GM21515 (cell line): ENCODE data around the gene FDX2.

Source experiments
- ATAC-seq: cut with Tn5 transposase; IDR thresholded peaks from one replicate; pipeline ENCODE4 v1.9.1; 2021; ENCODE audit not compliant: unreplicated experiment

FDX2 gene

DNA sequence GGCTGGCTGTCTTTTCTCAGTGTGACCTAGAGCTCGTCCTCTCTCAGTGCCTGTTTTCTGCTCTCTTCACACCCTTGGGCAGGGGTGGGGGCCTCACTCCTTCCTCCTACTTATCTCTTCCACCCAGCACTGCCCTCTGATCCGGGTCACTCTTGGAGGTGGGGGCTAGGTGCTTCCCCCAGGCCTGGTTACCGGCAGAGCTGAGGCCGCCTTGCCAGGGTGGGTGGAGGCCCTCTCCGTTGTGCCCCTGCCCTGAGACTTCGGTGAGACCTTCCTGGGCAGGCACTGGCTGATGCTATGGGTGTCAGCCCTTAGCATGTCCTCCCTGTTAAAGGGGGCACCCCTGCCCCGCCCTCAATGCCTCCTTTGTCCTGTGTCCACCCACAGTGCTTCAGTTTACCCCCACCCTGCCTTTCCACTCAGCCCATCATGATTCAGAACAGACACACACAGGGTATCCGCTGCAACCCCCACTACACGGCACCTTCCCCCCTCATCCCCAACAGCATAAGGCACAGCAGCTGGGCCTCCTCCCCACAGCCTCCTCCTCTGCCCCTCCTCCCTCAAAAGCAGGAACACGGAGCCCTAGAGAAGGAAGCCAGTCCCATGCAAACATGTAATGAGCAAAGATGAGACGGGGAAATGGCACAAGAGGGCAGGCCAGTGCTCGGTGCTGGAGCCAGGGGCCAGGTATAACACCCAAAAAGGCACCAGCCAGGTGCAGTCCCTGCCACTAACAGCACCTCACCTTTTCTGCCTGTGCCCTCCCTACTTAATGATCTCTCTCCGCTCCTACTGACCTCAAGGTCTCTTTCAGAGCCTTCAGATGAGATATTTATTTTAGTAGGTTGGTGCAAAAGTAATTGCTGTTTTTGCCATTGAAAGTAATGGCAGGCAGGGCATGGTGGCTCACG is 16.0 kb downstream of the FDX2 start:
- ATAC-seq: no peak

DNA sequence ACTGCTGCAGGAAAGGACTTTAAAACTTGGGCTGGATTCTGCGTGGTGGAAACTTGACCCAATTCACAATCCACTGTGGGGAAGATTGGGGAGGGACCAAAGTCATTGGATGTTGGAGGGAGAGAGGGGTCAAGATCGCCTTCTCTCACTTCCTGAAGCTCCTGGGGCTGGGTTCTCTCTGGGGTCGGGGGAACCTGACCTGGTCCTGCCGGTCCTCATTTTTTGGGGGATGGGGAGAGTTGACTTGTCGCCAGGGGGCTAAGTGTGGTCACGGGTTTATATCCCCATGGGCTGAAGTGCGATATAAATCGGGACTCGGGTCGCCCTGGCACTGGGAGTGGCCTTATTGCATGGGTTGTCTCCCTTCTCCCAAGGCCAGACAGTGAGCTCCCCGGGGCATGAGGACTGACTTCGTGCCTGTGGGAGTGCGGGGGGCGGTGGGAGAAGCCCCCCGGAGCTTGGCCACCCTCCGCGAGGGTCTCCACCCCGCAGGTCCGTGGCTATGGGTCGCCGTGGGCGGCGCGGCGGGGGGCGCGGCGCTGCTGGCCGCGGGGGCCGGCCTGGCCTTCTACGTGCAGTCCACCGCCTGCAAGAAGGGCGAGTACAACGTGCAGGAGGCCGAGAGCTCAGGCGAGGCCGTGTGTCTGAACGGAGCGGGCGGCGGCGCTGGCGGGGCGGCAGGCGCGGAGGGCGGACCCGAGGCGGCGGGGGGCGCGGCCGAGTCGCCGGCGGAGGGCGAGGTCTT is 19.8 kb downstream of the FDX2 start:
- no peak for ATAC-seq

DNA sequence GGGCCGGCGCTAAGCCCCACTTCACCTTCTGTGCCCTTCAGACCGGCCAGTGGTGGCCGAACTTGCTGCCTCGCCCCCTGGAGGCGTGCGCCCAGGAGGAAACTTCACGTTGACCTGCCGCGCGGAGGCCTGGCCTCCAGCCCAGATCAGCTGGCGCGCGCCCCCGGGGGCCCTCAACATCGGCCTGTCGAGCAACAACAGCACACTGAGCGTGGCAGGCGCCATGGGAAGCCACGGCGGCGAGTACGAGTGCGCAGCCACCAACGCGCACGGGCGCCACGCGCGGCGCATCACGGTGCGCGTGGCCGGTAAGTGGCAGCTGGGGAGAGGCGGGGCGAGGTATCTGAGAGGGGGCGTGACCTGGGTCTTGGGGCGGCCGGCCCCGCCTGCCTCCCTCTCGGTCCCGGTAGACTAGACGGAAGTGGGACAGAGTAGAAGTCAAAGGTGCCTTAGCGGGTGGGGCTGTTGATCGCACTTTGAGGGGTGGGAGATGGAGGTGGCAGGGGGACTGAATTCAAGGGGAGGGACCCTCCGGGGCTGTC is 20.4 kb downstream of the FDX2 start:
- no peak for ATAC-seq

DNA sequence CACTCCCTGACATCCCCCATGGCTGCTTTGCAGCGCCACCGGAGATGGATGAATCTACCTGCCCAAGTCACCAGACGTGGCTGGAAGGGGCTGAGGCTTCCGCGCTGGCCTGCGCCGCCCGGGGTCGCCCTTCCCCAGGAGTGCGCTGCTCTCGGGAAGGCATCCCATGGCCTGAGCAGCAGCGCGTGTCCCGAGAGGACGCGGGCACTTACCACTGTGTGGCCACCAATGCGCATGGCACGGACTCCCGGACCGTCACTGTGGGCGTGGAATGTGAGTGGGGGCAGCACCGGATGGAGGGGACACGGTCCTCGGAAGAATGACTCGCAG is 21.5 kb downstream of the FDX2 start:
- ATAC-seq: no peak

DNA sequence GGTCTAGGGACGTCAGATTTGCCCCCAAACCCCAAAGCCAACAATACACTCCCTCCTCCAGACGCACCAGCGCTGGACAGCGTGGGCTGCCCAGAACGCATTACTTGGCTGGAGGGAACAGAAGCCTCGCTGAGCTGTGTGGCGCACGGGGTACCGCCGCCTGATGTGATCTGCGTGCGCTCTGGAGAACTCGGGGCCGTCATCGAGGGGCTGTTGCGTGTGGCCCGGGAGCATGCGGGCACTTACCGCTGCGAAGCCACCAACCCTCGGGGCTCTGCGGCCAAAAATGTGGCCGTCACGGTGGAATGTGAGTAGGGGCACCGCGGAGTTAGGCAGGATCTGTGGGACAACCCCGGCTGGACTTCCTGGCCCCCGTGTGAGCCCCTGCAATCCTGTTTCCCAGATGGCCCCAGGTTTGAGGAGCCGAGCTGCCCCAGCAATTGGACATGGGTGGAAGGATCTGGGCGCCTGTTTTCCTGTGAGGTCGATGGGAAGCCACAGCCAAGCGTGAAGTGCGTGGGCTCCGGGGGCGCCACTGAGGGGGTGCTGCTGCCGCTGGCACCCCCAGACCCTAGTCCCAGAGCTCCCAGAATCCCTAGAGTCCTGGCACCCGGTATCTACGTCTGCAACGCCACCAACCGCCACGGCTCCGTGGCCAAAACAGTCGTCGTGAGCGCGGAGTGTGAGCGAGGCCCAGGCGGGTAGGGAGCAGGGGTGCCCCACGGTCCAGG is 22.0 kb downstream of the FDX2 start:
- no peak for ATAC-seq

DNA sequence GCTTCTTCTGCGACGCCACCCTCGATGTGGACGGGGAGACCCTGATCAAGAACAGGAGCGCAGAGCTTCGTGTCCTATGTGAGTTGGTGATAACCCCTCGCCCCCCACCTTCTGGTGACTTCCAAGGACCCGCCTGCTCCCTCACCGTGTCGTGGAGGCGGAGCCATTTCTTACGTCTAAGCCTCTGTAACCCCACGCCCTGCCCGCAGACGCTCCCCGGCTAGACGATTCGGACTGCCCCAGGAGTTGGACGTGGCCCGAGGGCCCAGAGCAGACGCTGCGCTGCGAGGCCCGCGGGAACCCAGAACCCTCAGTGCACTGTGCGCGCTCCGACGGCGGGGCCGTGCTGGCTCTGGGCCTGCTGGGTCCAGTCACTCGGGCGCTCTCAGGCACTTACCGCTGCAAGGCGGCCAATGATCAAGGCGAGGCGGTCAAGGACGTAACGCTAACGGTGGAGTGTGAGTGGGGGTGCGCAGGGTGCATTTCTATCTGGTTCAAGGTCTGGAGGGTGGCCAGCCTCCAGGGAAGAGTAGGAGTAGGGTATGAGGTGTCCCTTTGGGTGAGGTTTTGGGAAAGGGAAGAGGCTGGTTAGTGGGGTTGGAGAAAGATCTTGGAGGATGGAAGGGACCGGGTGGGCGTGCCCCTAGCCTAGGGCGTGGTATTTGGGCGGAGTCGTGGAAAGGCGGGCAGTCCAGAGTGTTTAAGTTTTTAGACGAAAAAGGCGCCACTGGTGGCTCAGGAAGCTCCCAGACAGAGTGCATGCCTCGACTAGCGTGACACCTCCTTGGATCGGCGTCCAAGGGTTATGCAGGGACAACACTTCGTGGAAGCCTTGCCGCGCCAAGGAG is 22.8 kb downstream of the FDX2 start:
- ATAC-seq: no peak

DNA sequence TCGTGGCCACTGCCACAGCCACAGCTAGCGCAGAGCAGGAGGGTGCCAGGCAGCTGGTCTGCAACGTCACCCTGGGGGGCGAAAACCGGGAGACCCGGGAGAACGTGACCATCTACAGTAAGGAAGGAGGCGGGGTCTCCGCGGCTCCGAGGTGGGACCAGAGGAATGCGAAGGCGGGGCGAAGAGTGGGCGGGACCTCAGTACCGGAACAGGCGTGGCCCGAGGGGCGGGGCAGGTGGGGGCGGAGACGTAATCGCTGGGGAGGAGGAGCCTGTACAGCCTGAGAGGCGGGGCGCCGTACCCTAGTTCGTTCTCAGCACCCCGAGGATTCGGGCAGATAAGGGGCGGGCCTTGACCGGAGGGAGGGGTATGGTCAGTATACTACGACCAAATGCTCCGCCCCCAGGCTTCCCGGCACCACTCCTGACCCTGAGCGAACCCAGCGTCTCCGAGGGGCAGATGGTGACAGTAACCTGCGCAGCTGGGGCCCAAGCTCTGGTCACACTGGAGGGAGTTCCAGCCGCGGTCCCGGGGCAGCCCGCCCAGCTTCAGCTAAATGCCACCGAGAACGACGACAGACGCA is 23.5 kb downstream of the FDX2 start:
- peak; percentile 36 for ATAC-seq

DNA sequence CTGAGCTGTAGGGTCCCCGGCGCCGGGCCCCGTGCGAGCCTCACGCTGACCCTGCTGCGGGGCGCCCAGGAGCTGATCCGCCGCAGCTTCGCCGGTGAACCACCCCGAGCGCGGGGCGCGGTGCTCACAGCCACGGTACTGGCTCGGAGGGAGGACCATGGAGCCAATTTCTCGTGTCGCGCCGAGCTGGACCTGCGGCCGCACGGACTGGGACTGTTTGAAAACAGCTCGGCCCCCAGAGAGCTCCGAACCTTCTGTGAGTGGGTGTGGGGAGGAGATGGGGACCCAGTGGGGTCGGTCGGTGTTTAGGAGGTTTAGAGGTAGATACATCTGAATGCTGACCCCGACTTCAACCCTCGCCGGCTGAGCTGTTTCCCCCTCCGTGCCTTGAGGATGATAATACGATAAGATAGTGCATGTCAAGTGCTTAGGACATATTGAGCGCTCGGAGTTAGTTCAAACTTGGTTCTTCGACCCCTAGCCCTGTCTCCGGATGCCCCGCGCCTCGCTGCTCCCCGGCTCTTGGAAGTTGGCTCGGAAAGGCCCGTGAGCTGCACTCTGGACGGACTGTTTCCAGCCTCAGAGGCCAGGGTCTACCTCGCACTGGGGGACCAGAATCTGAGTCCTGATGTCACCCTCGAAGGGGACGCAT is 24.1 kb downstream of the FDX2 start:
- ATAC-seq: no peak

DNA sequence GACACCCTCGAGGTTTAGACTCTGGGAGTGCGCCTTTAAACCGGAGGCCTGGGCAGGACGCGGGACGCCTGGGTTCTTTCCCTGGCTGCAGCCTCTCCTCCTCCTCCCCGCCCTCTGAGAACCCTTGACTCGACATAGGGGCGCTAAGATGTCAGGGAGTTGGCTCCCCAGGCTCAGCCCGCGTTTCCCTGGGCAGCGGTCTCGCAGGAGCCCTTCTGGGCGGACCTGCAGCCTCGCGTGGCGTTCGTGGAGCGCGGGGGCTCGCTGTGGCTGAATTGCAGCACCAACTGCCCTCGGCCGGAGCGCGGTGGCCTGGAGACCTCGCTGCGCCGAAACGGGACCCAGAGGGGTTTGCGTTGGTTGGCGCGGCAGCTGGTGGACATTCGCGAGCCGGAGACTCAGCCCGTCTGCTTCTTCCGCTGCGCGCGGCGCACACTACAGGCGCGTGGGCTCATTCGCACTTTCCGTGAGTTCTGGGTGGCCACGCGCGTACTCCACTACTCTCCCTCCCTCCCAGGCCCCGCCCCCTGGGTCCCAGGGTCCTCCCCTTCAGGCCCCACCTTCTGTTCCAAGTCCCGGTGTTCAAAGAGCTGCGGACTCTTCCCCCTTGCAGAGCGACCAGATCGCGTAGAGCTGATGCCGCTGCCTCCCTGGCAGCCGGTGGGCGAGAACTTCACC is 24.8 kb downstream of the FDX2 start:
- no peak for ATAC-seq

DNA sequence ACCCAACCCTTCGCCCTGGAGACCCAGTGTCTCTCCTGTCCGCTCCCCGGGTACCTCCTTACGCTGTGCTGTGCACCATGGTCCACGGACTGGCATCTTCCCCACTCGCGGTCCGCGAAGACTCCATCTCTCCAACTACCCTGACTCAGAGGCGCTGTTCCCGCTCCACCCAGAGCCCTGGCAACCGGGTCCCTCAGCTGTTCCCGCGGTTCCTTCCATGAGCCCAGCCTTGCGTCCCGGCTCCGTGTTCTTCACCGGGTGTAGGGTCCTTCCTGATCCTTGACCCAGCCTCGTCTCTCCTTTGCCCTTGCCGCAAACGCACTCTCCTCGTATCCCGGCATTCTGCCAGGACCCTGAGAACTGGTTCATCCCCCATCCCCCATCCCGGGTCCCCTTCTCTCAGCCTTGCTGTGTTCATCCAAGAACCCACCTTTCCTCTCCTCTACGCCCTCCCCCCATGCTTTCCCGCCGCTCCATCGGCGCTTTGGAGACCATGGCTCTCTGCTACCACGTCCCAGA is 25.4 kb downstream of the FDX2 start:
- ATAC-seq: no peak

DNA sequence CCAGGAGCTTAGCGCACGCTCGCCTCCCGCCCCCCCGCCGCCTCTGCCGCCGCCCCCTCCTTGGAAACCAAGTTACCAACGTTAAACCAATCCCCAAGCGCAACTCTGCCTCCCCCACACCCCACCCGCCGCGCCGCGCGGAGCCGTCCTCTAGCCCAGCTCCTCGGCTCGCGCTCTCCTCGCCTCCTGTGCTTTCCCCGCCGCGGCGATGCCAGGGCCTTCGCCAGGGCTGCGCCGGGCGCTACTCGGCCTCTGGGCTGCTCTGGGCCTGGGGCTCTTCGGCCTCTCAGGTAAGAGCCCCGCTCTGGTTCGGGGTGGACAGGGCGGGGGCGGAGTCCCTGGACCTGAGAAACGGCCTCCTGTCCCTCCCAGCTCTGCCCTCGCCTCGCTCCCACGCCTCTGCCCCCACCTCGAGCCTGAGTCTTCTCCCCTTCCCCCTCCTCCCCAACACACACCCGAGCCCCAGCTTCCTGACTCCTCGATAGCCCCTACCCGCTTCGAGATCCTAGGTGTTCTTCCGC is 25.9 kb downstream of the FDX2 start, which contains the start of gene ICAM5:
ICAM5 (plus strand) TSS at position 117 of the 521 bp plus-strand sequence; CDS start at position 209, 92 bp downstream.
- no peak for ATAC-seq

DNA sequence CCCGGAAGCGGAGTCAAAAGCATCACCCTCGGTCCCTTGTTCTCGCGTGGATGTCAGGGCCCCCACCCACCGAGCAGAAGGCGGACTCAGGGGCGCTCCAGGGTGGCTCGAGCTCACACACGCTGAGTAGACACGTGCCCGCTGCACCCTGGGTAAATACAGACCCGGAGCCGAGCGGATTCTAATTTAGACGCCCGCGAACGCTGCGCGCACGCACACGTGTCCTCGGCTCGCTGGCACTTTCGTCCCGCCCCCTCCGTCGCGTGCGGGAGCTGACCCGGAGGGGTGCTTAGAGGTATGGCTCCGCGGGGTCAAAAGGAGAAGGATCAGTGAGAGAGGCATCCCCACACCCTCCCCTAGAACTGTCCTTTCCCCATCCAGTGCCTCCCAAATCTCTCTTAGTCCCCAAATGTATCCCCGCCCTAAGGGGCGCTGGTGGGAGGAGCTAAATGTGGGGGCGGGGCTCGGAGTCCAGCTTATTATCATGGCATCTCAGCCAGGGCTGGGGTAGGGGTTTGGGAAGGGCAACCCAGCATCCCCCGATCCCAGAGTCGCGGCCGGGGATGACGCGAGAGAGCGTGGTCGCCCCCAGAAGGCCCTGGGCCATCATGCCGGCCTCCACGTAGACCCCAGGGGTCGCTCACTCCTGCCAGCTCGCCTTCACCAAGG is 26.5 kb downstream of the FDX2 start:
- no peak for ATAC-seq

DNA sequence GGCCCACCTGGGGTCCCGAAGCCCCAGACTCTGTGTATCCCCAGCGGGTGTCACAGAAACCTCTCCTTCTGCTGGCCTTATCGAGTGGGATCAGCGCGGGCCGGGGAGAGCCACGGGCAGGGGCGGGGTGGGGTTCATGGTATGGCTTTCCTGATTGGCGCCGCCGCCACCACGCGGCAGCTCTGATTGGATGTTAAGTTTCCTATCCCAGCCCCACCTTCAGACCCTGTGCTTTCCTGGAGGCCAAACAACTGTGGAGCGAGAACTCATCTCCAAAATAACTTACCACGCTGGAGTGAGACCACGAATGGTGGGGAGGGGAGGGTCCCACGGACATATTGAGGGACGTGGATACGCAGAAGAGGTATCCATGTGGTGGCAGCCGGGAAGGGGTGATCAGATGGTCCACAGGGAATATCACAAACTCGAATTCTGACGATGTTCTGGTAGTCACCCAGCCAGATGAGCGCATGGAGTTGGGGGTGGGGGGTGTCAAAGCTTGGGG is 27.1 kb downstream of the FDX2 start:
- ATAC-seq: no peak

DNA sequence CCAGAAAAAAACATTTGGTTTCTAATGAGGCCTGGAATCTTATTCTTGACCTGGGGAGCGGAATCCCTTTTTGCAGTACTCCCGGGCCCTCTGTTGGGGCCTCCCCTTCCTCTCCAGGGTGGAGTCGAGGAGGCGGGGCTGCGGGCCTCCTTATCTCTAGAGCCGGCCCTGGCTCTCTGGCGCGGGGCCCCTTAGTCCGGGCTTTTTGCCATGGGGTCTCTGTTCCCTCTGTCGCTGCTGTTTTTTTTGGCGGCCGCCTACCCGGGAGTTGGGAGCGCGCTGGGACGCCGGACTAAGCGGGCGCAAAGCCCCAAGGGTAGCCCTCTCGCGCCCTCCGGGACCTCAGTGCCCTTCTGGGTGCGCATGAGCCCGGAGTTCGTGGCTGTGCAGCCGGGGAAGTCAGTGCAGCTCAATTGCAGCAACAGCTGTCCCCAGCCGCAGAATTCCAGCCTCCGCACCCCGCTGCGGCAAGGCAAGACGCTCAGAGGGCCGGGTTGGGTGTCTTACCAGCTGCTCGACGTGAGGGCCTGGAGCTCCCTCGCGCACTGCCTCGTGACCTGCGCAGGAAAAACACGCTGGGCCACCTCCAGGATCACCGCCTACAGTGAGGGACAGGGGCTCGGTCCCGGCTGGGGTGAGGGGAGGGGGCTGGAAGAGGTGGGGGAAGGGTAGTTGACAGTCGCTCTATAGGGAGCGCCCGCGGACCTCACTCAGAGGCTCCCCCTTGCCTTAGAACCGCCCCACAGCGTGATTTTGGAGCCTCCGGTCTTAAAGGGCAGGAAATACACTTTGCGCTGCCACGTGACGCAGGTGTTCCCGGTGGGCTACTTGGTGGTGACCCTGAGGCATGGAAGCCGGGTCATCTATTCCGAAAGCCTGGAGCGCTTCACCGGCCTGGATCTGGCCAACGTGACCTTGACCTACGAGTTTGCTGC is 28.7 kb downstream of the FDX2 start, which contains the start of gene ICAM4:
ICAM4 (plus strand) TSS at position 153 of the 935 bp plus-strand sequence; CDS start at position 211, 58 bp downstream.
- no peak for ATAC-seq

DNA sequence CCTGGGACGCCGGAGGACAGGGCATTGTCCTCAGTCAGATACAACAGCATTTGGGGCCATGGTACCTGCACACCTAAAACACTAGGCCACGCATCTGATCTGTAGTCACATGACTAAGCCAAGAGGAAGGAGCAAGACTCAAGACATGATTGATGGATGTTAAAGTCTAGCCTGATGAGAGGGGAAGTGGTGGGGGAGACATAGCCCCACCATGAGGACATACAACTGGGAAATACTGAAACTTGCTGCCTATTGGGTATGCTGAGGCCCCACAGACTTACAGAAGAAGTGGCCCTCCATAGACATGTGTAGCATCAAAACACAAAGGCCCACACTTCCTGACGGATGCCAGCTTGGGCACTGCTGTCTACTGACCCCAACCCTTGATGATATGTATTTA is 30.4 kb downstream of the FDX2 start:
- no peak for ATAC-seq

DNA sequence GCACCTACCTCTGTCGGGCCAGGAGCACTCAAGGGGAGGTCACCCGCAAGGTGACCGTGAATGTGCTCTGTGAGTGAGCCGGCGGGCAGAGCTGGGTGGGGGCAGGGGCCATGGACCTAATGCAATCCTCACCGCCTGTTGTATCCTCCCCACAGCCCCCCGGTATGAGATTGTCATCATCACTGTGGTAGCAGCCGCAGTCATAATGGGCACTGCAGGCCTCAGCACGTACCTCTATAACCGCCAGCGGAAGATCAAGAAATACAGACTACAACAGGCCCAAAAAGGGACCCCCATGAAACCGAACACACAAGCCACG is 30.9 kb downstream of the FDX2 start:
- no peak for ATAC-seq
